Gastrocnemius medialis (tissue), 4 donors: ENCODE measurements around the gene CLASP1.

Experiments used
- POLR2A ChIP-seq, 2 donors: fragments of 450-650 bp; IDR thresholded peaks; one replicate each; pipeline ENCODE4 v1.6.1; 2017; ENCODE audit warnings: antibody characterized with exemption in 2 of 2, mild to moderate bottlenecking in 2 of 2, moderate library complexity in 2 of 2
- TF ChIP-seq, protein P1 (sequence below), 5 experiments: fragments of 450-650 bp in 3 of 5; fragments of 200-600 bp in 2 of 5; sonication (generic) in 2 of 5; IDR thresholded peaks in 4 of 5; conservative IDR thresholded peaks in 1 of 5; 1 replicate in 4 of 5; 2 replicates in 1 of 5; pipeline ENCODE4 v1.5.1; 2016 to 2019; ENCODE audit warnings: antibody characterized with exemption in 5 of 5, mild to moderate bottlenecking in 3 of 5, moderate library complexity in 3 of 5

DNA sequence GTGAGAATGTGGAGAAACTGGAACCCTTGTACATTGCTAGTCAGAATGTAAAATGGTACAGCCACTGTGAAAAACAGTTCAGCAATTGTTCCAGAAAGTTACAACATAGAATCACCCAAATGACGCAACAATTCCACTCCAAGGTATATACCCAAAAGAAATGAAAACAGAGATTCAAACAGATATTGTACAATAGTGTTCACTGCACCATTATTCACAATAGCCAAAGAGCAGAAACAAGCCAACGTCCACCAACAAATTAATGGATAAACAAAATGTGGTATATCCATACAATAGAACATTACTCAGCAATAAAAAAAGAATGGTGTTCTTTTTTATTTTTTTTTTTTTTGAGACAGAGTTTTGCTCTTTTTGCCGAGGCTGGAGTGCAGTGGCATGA is 10.9 kb downstream of the CLASP1 start:
- TF ChIP-seq, protein P1, sequence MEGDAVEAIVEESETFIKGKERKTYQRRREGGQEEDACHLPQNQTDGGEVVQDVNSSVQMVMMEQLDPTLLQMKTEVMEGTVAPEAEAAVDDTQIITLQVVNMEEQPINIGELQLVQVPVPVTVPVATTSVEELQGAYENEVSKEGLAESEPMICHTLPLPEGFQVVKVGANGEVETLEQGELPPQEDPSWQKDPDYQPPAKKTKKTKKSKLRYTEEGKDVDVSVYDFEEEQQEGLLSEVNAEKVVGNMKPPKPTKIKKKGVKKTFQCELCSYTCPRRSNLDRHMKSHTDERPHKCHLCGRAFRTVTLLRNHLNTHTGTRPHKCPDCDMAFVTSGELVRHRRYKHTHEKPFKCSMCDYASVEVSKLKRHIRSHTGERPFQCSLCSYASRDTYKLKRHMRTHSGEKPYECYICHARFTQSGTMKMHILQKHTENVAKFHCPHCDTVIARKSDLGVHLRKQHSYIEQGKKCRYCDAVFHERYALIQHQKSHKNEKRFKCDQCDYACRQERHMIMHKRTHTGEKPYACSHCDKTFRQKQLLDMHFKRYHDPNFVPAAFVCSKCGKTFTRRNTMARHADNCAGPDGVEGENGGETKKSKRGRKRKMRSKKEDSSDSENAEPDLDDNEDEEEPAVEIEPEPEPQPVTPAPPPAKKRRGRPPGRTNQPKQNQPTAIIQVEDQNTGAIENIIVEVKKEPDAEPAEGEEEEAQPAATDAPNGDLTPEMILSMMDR (IDR thresholded peaks at IDR 0.05 in 4 of 5, conservative IDR thresholded peaks at IDR 0.05 in 1 of 5): no peak
- no peak for TF ChIP-seq POLR2A (IDR thresholded peaks at IDR 0.05)
